DOHH2 (cell line): ENCODE results near the gene KDM4C.

Experiments used
- EZH2phosphoT487 ChIP-seq: fragments of 200-600 bp; sonication (generic); IDR thresholded peaks from 2 replicates; pipeline ENCODE4 v1.6.1; 2017; ENCODE audit warnings: borderline replicate concordance, mild to moderate bottlenecking, antibody characterized with exemption, low read length, moderate library complexity, mixed read lengths
- TF ChIP-seq, protein P1 (sequence below): fragments of 200-600 bp; sonication (generic); IDR thresholded peaks from one replicate; pipeline ENCODE4 v1.5.1; 2014; ENCODE audit warnings: antibody characterized with exemption, mild to moderate bottlenecking, low read depth, low read length; ENCODE audit not compliant: poor library complexity, severe bottlenecking

DNA sequence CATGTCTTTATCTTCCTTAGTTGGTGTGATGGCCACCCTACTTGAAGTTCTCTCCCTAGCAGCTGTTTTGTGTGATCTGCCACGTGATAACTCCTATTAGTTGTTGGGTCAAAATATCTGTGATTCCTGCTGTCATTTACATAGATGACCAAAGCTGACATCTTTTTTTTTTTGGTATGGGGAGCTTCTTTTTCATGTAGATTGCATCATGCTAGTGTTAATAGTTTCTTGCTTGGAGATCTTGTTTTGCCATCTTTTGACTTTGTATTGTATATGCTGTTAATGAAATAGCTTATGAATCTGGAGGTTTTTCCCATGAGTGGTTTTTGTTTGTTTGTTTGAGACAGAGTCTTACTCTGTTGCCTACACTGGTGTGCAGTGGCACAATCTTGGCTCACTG, 243.8 kb downstream of the KDM4C start:
- TF ChIP-seq, protein P1, sequence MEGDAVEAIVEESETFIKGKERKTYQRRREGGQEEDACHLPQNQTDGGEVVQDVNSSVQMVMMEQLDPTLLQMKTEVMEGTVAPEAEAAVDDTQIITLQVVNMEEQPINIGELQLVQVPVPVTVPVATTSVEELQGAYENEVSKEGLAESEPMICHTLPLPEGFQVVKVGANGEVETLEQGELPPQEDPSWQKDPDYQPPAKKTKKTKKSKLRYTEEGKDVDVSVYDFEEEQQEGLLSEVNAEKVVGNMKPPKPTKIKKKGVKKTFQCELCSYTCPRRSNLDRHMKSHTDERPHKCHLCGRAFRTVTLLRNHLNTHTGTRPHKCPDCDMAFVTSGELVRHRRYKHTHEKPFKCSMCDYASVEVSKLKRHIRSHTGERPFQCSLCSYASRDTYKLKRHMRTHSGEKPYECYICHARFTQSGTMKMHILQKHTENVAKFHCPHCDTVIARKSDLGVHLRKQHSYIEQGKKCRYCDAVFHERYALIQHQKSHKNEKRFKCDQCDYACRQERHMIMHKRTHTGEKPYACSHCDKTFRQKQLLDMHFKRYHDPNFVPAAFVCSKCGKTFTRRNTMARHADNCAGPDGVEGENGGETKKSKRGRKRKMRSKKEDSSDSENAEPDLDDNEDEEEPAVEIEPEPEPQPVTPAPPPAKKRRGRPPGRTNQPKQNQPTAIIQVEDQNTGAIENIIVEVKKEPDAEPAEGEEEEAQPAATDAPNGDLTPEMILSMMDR = no peak
- TF ChIP-seq EZH2phosphoT487 = no peak
